HEK293 (cell line): ENCODE measurements around the gene TTC33.

Experiments used
- CTCF ChIA-PET: fragments of 350-600 bp; formaldehyde crosslinking; extraction: SDS; loops from one replicate; lab custom pipeline; 2021; ENCODE audit warnings: antibody characterized with exemption; lab: Yijun Ruan, JAX
- POLR2A ChIA-PET: fragments of 300-600 bp; formaldehyde crosslinking; extraction: SDS; loops from one replicate; lab custom pipeline; 2020; ENCODE audit warnings: antibody characterized with exemption, inconsistent platforms; lab: Yijun Ruan, JAX
- H3K27ac ChIP-seq: fragments of 200-500 bp; sonication (Bioruptor generic); 2 replicates; pipeline ENCODE4 v1.5.1; 2014; ENCODE audit warnings: low read depth, low read length, control low read depth, inconsistent platforms; ENCODE audit errors: extremely low read depth
- H3K36me3 ChIP-seq, 2 experiments: fragments of 200-500 bp in 1 of 2; sonication (Bioruptor generic) in 1 of 2; 1 replicate in 1 of 2; 2 replicates in 1 of 2; pipeline ENCODE4 v1.5.1; 2014 to 2017; ENCODE audit warnings: inconsistent platforms in 2 of 2, low read length in 2 of 2; ENCODE audit not compliant: control insufficient read depth in 2 of 2, insufficient read depth in 1 of 2
- H3K4me1 ChIP-seq: fragments of 200-500 bp; sonication (Bioruptor generic); 2 replicates; pipeline ENCODE4 v1.5.1; 2014; ENCODE audit warnings: mild to moderate bottlenecking, low read length, inconsistent platforms; ENCODE audit not compliant: control insufficient read depth, insufficient read depth
- H3K4me3 ChIP-seq: 2 replicates; pipeline ENCODE4 v1.5.1; 2011; ENCODE audit warnings: low read depth, mild to moderate bottlenecking, control low read depth, low read length, moderate library complexity
- H3K9me3 ChIP-seq: fragments of 200-500 bp; sonication (Bioruptor generic); 2 replicates; pipeline ENCODE4 v1.5.1; 2014; ENCODE audit warnings: low read depth, low read length, inconsistent platforms; ENCODE audit not compliant: control insufficient read depth, insufficient read depth
- ELK4 ChIP-seq: IDR thresholded peaks from 2 replicates; pipeline ENCODE4 v1.6.1; 2011; ENCODE audit warnings: mild to moderate bottlenecking, low read depth, low read length, borderline replicate concordance
- HOXA7 ChIP-seq: sonication (generic); formaldehyde crosslinking; IDR thresholded peaks from 2 replicates; pipeline ENCODE4 v1.8.1; 2022; ENCODE audit warnings: missing genetic modification reagents, borderline replicate concordance
- IKZF3 ChIP-seq: fragments of 450-650 bp; IDR thresholded peaks from 2 replicates; pipeline ENCODE4 v1.5.0; 2018; ENCODE audit warnings: missing biosample characterization, mild to moderate bottlenecking, missing genetic modification characterization, moderate library complexity
- KLF17 ChIP-seq: fragments of 450-650 bp; formaldehyde crosslinking; IDR thresholded peaks from 2 replicates; pipeline ENCODE4 v1.5.1; 2016; ENCODE audit warnings: missing biosample characterization, missing genetic modification characterization
- KLF8 ChIP-seq: fragments of 450-650 bp; formaldehyde crosslinking; IDR thresholded peaks from 2 replicates; pipeline ENCODE4 v1.5.1; 2016; ENCODE audit warnings: missing biosample characterization, missing genetic modification characterization
- PATZ1 ChIP-seq: fragments of 450-650 bp; formaldehyde crosslinking; IDR thresholded peaks from 2 replicates; pipeline ENCODE4 v1.5.1; 2016; ENCODE audit warnings: missing biosample characterization, missing genetic modification characterization
- PRDM1 ChIP-seq: fragments of 450-650 bp; formaldehyde crosslinking; IDR thresholded peaks from 2 replicates; pipeline ENCODE4; 2016; ENCODE audit warnings: missing biosample characterization, missing genetic modification characterization
- SCRT1 ChIP-seq: fragments of 450-650 bp; formaldehyde crosslinking; IDR thresholded peaks from 2 replicates; pipeline ENCODE4 v1.5.1; 2016; ENCODE audit warnings: missing biosample characterization, missing genetic modification characterization, borderline replicate concordance
- TRIM28 ChIP-seq: IDR thresholded peaks from 2 replicates; pipeline ENCODE4 v1.6.1; 2011; ENCODE audit warnings: low read length, control low read depth, borderline replicate concordance
- WT1 ChIP-seq: fragments of 450-650 bp; formaldehyde crosslinking; IDR thresholded peaks from 2 replicates; pipeline ENCODE4 v1.5.1; 2016; ENCODE audit warnings: missing biosample characterization, missing genetic modification characterization
- ZBTB6 ChIP-seq: fragments of 450-650 bp; formaldehyde crosslinking; IDR thresholded peaks from 2 replicates; pipeline ENCODE4 v1.5.1; 2017; ENCODE audit warnings: missing biosample characterization, missing genetic modification characterization
- ZEB2 ChIP-seq: fragments of 450-650 bp; formaldehyde crosslinking; IDR thresholded peaks from 2 replicates; pipeline ENCODE4 v1.5.1; 2016; ENCODE audit warnings: missing biosample characterization, missing genetic modification characterization
- ZNF10 ChIP-seq: fragments of 450-650 bp; formaldehyde crosslinking; IDR thresholded peaks from 2 replicates; pipeline ENCODE4 v1.5.1; 2017; ENCODE audit warnings: missing biosample characterization, missing genetic modification characterization
- ZNF19 ChIP-seq: fragments of 450-650 bp; formaldehyde crosslinking; IDR thresholded peaks from 2 replicates; pipeline ENCODE4; 2016; ENCODE audit warnings: missing biosample characterization, missing genetic modification characterization, low read depth
- ZNF2 ChIP-seq: fragments of 450-650 bp; formaldehyde crosslinking; IDR thresholded peaks from 2 replicates; pipeline ENCODE4 v1.5.1; 2016; ENCODE audit warnings: missing biosample characterization, missing genetic modification characterization
- ZNF24 ChIP-seq: fragments of 450-650 bp; formaldehyde crosslinking; IDR thresholded peaks from 2 replicates; pipeline ENCODE4 v1.5.1; 2016; ENCODE audit warnings: missing biosample characterization, missing genetic modification characterization
- ZNF311 ChIP-seq: fragments of 450-650 bp; formaldehyde crosslinking; IDR thresholded peaks from 2 replicates; pipeline ENCODE4 v1.5.1; 2017; ENCODE audit warnings: missing biosample characterization, missing genetic modification characterization, borderline replicate concordance
- ZNF335 ChIP-seq: fragments of 450-650 bp; formaldehyde crosslinking; conservative IDR thresholded peaks from 2 replicates; pipeline ENCODE4 v1.5.1; 2016; ENCODE audit warnings: missing biosample characterization, missing genetic modification characterization
- ZNF544 ChIP-seq: fragments of 450-650 bp; formaldehyde crosslinking; IDR thresholded peaks from 2 replicates; pipeline ENCODE4 v1.5.0; 2017; ENCODE audit warnings: missing biosample characterization, missing genetic modification characterization
- ZNF624 ChIP-seq: fragments of 450-650 bp; formaldehyde crosslinking; IDR thresholded peaks from 2 replicates; pipeline ENCODE4 v1.5.1; 2017; ENCODE audit warnings: missing biosample characterization, missing genetic modification characterization
- ZNF830 ChIP-seq: fragments of 450-650 bp; IDR thresholded peaks from 2 replicates; pipeline ENCODE4 v1.5.0; 2018; ENCODE audit warnings: missing biosample characterization, missing genetic modification characterization, low read depth, mild to moderate bottlenecking, moderate library complexity
- ZSCAN30 ChIP-seq: fragments of 450-650 bp; IDR thresholded peaks from 2 replicates; pipeline ENCODE4 v1.5.1; 2018; ENCODE audit warnings: missing biosample characterization, mild to moderate bottlenecking, missing genetic modification characterization, moderate library complexity

The TTC33 gene

GRCh38 chr5:40511801-40512200 lies 244.0 kb downstream of the TTC33 start:
- Histone ChIP-seq H3K9me3 (no peaks in the 10 kb centered on the region; the same call in 1 of the 2 replicates), H3K27ac (no peak overlapping the region), H3K36me3 (no peaks in the 10 kb centered on the region), H3K4me3 (no peak overlapping the region), H3K4me1 (no peaks in the 10 kb centered on the region)
- ChIA-PET POLR2A (no interaction called here), CTCF (interaction anchor here (0.6 to 0.7 kb wide), 3 partner anchors 75 to 1016 kb away, joined by 3 to 5 read pairs (median 4); no protein-coding TSS in a partner anchor)
- TF ChIP-seq PATZ1 (tag by site-specific recombination) (no peak), ZNF624 (tag by site-specific recombination) (no peak), TRIM28 (no peak), KLF17 (no peak), ZNF2 (tag by site-specific recombination) (no peak), HOXA7 (CRISPR knock-in tag) (no peak), PRDM1 (tag by site-specific recombination) (no peak), ELK4 (no peak), ZNF335 (tag by site-specific recombination) (no peak), KLF8 (no peak), ZSCAN30 (tag by site-specific recombination) (no peak), ZBTB6 (tag by site-specific recombination) (no peak), ZNF10 (tag by site-specific recombination) (no peak)
- TF ChIP-seq, all 188 proteins: peak for 0

GRCh38 chr5:40507095-40507494 lies 248.7 kb downstream of the TTC33 start:
- 0 out of 2 replicates have a peak, but pooled peaks cover 3% of the 10 kb centered on the region for H3K4me1 ChIP-seq
- no peak for TF ChIP-seq ZEB2
- TF ChIP-seq ZNF19 (tag by site-specific recombination): no peak
- TF ChIP-seq, all 188 proteins: peak for 0
- no peak overlapping the region for H3K27ac ChIP-seq
- ChIA-PET CTCF (interaction anchor here (0.7 kb wide), 1 partner anchor 181 kb away, joined by 3 read pairs; no protein-coding TSS in a partner anchor), POLR2A (no interaction called here)
- H3K36me3 ChIP-seq: no peaks in the 10 kb centered on the region
- no peaks in the 10 kb centered on the region; the same call in 1 of the 2 replicates for H3K9me3 ChIP-seq
- no peak overlapping the region for H3K4me3 ChIP-seq

- H3K4me1 ChIP-seq: 0 out of 2 replicates have a peak, but pooled peaks cover 3% of the 10 kb centered on the region
- TF ChIP-seq ZNF830 (tag by site-specific recombination) (no peak), ZNF544 (tag by site-specific recombination) (no peak), ZNF335 (tag by site-specific recombination) (no peak), ZNF311 (tag by site-specific recombination) (no peak), IKZF3 (tag by site-specific recombination) (no peak), WT1 (tag by site-specific recombination) (no peak), SCRT1 (tag by site-specific recombination) (no peak), ZNF24 (tag by site-specific recombination) (no peak)
- CTCF ChIA-PET: interaction anchor here (0.6 kb wide), 1 partner anchor 223 kb away, joined by 3 read pairs; no protein-coding TSS in a partner anchor
Observed at GRCh38 chr5:40505031-40505430, 250.7 kb downstream of the TTC33 start.

More at GRCh38 chr5:40505031-40505430, 250.7 kb downstream of the TTC33 start:
- POLR2A ChIA-PET: no interaction called here
- Histone ChIP-seq H3K36me3 (no peaks in the 10 kb centered on the region), H3K9me3 (no peaks in the 10 kb centered on the region), H3K27ac (no peak overlapping the region), H3K4me3 (no peak overlapping the region)
